ENCODE results near the gene CUBN.

Gene CUBN

GRCh38 chr10:16967866-16968415 is 161.7 kb downstream of the CUBN start:
- no peak overlapping the region for H3K27ac ChIP-seq
- no peak for TF ChIP-seq CTCF (conservative IDR thresholded peaks at IDR 0.05)

DNA sequence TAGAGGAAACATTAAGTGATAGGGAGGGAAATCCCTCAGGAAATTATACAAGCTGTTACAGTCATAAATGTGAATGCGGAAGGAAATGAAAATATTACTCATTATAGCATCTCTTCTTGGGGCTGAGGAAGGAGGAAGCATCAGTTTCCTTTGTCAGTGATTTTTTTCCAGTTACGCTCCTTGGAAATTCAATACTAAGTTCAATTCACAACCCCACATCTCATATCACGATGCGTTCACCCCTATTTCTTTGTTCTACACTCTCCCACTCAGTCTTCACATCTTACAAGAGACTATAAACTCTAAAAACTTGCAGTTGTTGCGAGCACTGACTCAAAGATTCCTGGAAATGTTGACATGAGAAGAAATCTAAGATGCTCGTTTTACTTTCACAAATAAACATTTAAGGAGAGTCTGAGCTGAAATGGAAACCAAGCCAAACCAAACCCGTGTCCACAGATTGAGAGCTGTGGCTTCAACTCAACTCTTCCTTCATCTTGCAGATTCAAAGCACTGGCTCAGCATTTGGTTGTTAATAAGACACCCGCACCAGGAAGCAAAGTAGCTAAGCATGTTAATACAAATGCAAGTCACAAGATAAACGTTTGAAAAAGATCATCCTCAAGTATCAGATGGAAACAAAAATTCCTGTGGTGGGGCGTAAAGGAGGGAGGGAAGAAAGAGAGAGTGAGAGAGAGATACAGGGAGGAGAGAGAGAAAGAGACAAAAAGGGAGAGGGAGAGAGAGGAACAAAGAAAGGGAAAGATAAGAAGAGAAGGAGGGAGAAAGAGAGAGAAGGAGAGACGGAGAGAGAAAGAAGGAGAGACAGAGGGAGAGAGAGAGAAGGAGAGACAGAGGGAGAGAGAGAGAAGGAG is 162.4 kb downstream of the CUBN start:
- no peak for TF ChIP-seq CTCF (conservative IDR thresholded peaks at IDR 0.05)
- no peak overlapping the region for H3K27ac ChIP-seq

GRCh38 chr10:16965740-16966447 is 163.7 kb downstream of the CUBN start:
- TF ChIP-seq CTCF (conservative IDR thresholded peaks at IDR 0.05) = no peak
- H3K27ac ChIP-seq = no peak overlapping the region

DNA sequence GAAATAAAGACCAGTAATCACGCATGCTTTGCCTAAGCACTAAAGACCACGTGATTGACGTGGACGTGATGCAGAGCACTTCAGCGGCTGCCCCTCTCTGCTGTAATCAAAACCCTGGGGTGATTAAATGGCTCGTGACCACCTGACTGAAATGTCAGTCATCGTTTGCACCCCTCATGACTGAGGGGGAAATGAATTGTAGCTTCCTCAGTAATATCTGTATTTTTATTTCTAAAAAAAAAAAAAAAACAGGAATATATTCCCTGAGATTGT is 164.3 kb downstream of the CUBN start:
- H3K27ac ChIP-seq = no peak overlapping the region

DNA sequence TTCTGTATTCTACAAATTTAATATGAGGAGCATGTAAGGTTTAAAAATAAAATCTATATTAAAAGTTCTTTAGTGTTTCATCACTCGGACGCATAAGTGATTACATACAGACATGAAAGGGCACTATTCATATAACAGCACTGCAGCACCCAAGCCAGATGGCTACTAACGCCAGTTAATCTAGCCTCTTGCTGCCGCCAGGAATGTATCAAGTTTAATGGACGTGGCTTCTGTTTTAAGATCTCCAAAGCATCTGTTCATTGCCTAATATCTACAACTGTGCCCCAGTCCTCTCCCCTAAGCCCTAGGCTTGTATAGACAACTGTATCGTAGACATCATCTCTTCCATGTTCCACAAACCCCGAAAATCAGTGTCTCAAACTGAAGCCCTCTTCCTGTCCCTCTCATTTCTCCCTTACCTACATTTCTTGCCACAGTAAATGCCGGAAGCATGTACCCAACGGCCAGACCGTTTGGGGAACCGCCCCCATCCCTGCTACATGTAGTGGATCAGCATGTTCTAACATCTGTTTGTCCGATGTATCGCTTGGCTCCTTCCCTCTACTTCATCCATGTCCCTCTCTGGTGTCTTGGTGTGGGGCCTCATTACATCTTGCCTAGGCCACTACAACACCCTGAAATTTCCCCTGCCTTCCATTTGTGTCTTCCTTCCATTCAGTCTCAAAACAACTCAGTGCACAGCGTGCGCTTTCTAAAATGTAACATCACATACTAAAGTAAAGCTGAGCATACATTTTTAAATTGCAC is 164.9 kb downstream of the CUBN start:
- no peak for TF ChIP-seq CTCF (conservative IDR thresholded peaks at IDR 0.05)
- H3K27ac ChIP-seq = no peak overlapping the region

More for the DNA sequence above, 164.3 kb downstream of the CUBN start:
- no peak for TF ChIP-seq CTCF (conservative IDR thresholded peaks at IDR 0.05)

DNA sequence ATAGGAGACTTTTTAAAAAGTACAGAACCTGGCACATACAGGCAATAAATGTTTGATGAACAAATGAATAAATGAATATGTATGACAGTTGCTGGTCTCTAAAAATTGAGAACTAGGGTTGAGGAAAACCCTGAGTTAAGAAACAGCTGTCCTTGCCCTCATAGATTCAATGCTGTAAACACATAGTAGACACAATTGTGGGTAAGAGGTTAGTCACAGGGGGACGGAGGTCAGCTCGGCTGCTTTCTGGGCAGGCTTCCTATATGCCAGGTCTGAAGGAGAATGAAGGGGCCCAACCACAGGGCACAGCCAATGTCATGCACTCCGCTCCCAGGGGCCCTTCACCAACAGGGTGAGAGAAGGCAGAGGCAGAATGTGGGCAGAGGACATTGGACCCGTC is 169.1 kb downstream of the CUBN start:
- H3K27ac ChIP-seq = no peak overlapping the region
- TF ChIP-seq CTCF (conservative IDR thresholded peaks at IDR 0.05) = no peak

DNA sequence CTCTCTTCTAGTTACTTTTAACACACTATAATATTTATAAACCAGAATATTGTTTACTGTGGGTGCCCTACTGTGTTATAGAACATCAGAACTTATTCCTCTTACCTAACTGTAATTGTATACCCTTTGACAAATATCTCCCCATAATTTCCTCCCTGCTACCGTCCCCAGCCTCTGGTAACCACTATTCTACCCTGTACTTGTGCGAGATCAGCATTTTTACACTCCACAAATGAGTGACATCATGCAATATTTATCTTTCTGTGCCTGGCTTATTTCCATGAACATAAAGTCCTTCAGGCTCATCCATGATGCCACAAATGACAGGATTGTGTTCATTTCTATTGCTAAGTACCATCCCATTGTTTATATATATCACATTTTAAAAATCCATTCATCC is 172.6 kb downstream of the CUBN start:
- no peak for TF ChIP-seq CTCF (conservative IDR thresholded peaks at IDR 0.05)
- H3K27ac ChIP-seq = no peak overlapping the region
